Left ventricle myocardium inferior (tissue), 1 donor: ENCODE data around the gene POLN. TPM values are rescaled to one million over a fixed set of nuclear protein-coding genes. Genes with fewer than 3 reads are reported as not detected.
A peak's percentile ranks its signal among the peaks of the same experiment; 100 is the strongest.

Experiments used
- DNase-seq: peaks from one replicate; pipeline ENCODE4 v3.0.0-alpha.2; 2020
- H3K27ac ChIP-seq: fragments of 200-600 bp; replicated peaks from 2 replicates; pipeline ENCODE4 v1.8.0; 2021
- H3K27me3 ChIP-seq: fragments of 200-600 bp; 2 replicates; pipeline ENCODE4 v1.8.0; 2021; ENCODE audit warnings: low read depth
- H3K36me3 ChIP-seq: fragments of 200-600 bp; 2 replicates; pipeline ENCODE4 v1.8.0; 2021
- H3K4me1 ChIP-seq: fragments of 200-600 bp; 2 replicates; pipeline ENCODE4 v1.8.0; 2021
- H3K4me3 ChIP-seq: fragments of 200-600 bp; 2 replicates; pipeline ENCODE4 v1.8.0; 2021; ENCODE audit warnings: mild to moderate bottlenecking, moderate library complexity
- H3K9me3 ChIP-seq: fragments of 200-600 bp; replicated peaks from 2 replicates; pipeline ENCODE4 v1.8.0; 2021
- CTCF ChIP-seq: fragments of 200-600 bp; IDR thresholded peaks from 2 replicates; pipeline ENCODE4 v1.8.0; 2021; ENCODE audit warnings: antibody characterized with exemption, mild to moderate bottlenecking, borderline replicate concordance
- intact Hi-C: fragments of 100-400 bp; cut with micrococcal nuclease; formaldehyde crosslinking; loops from one replicate; pipeline ENCODE4 v1.11.0; 2022
- total RNA-seq: library from RNA; stranded (reverse); fragmentation: NEBNext Ultra II Directional; extraction: Animal tissue kit (Norgen Biotek cat#: 25700); gene quantifications from one replicate; pipeline ENCODE4 v1.2.1, GENCODE V29; 2021
- donor health status: DM: no; HTN: yes; CAD: no; lungs with severe emphysema.

Gene POLN
- total RNA-seq, 1 donor from 2014 or later: 2.2 TPM

GRCh38 chr4:2284161-2284933 lies 42.4 kb upstream of the POLN start:
- Histone ChIP-seq H3K4me1 (no peaks in the 10 kb centered on the region), H3K36me3 (no peaks in the 10 kb centered on the region), H3K9me3 (no peaks in the 10 kb centered on the region), H3K4me3 (no peak overlapping the region), H3K27ac (no peak overlapping the region), H3K27me3 (no peaks in the 10 kb centered on the region)
- peak; percentile 5 for DNase-seq
- no peak for TF ChIP-seq CTCF
- intact Hi-C loops: no loop called here

DNA sequence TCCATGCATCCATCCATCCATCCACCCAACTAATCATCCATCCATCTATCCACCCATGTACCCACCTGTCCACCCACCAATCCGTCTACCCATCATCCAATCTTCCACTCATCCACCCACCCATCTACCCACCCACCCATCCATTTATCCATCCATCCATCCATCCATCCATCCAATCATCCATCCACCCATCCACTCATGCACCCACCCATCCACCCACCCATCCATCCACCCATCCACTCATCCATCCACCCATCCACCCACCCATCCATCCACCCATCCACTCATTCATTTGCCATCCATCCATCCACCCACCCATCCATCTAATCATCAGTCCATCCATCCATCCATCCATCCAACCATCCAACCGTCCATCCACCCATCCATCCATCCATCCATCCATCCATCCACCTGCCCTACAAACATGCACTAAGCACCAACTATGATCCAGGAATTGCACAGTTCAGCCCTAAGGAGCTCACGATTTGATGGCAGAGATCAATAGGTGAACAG lies 41.3 kb upstream of the POLN start:
- TF ChIP-seq CTCF: no peak
- no peaks in the 10 kb centered on the region for H3K4me1 ChIP-seq
- H3K36me3 ChIP-seq: no peaks in the 10 kb centered on the region
- H3K27ac ChIP-seq: no peak overlapping the region
- no peak for DNase-seq
- H3K27me3 ChIP-seq: no peaks in the 10 kb centered on the region
- H3K4me3 ChIP-seq: no peak overlapping the region
- H3K9me3 ChIP-seq: no peaks in the 10 kb centered on the region
- intact Hi-C loops: no loop called here

DNA sequence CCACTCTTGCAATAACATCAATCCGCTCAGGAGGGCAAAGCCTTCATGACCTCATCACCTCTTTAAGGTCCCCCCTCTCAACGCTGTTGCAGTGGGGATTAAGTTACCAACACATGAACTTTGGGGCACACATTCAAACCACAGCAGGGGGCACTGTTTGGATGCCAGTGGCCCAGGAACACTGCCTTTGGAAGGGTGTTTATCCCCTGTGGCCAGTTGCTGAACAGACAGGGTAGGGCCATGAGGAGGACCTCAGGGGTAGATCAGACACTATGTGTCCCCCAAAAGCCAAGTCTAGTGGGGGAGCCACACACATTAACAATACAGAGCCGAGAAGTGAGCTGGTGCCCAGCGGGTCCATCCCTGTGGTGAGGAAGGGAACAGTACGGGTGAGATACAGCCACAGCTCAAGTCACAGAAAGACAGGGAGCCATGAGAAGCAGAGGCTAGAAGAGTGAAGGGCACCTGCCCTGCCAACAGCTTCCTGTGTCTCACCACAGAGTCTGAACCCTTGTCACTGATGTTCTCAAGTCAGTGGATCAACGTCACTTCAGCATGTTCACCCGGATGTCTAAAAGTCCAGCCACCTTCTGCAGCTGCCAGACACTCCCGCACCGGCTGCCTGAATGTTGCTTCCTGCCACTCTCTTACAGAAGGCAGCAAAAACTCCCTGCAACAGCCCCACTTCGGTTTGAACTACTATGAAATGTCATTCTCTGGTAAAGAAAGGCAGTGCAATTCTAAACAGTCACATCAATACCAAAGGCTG lies 39.8 kb upstream of the POLN start:
- no peak for TF ChIP-seq CTCF
- no peaks in the 10 kb centered on the region for H3K9me3 ChIP-seq
- H3K4me1 ChIP-seq: no peaks in the 10 kb centered on the region
- H3K36me3 ChIP-seq: no peaks in the 10 kb centered on the region
- DNase-seq: no peak
- intact Hi-C loops: no loop called here
- no peak overlapping the region for H3K27ac ChIP-seq
- no peaks in the 10 kb centered on the region for H3K27me3 ChIP-seq
- no peak overlapping the region for H3K4me3 ChIP-seq

GRCh38 chr4:2280531-2281300 lies 38.8 kb upstream of the POLN start:
- intact Hi-C loops: no loop called here
- DNase-seq: no peak
- Histone ChIP-seq H3K9me3 (no peaks in the 10 kb centered on the region), H3K27me3 (no peaks in the 10 kb centered on the region), H3K4me3 (no peak overlapping the region), H3K4me1 (no peaks in the 10 kb centered on the region), H3K27ac (no peak overlapping the region), H3K36me3 (no peaks in the 10 kb centered on the region)
- TF ChIP-seq CTCF: no peak

DNA sequence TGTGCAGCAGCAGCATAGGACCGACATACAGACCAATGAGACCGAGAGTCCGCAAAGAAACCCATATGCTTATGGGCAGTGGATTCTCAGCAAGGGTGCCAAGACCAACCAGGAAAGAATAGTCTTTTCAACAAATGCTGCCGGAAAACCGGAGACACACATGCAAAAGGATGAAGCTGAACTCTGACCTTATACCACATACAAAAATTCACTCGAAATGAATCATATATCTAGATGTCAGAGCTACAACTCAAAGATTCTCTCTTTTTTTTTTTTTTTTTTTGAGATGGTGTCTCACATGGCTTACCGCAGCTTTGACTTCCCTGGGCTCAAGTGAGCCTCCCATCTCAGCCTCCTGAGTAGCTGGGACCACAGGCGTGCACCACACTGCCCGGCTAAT lies 36.0 kb upstream of the POLN start:
- Histone ChIP-seq H3K36me3 (no peaks in the 10 kb centered on the region), H3K9me3 (no peaks in the 10 kb centered on the region), H3K27me3 (no peaks in the 10 kb centered on the region), H3K4me3 (no peak overlapping the region), H3K4me1 (no peaks in the 10 kb centered on the region), H3K27ac (no peak overlapping the region)
- intact Hi-C loops: no loop called here
- DNase-seq: no peak
- no peak for TF ChIP-seq CTCF
